K562 (cell line): Measurements from ENCODE around the gene KRT36. TPM values are rescaled to one million over a fixed set of nuclear protein-coding genes. Genes with fewer than 3 reads are reported as not detected.

ENCODE experiments used
- ATAC-seq: fragments of 200-7000 bp; cut with Tn5 transposase; 3 replicates; pipeline ENCODE4 v1.9.1; 2020; ENCODE audit warnings: moderate library complexity
- BruUV-seq: library from RNA; stranded (reverse); fragments of 400-500 nt; replicated peaks from 2 replicates; lab custom pipeline; 2021; lab: Mats Ljungman, UMichigan
- CTCF ChIA-PET: fragments of 300-600 bp; formaldehyde crosslinking; extraction: SDS; loops from one replicate; lab custom pipeline; 2021; ENCODE audit warnings: low intra/inter-chr PET ratio; lab: Yijun Ruan, JAX
- POLR2A ChIA-PET: fragments of 300-600, 350-650 bp; sonication (Branson Sonifier 250); formaldehyde crosslinking; extraction: SDS; loops from one replicate; lab custom pipeline; 2021; ENCODE audit warnings: antibody characterized with exemption, inconsistent platforms; lab: Yijun Ruan, JAX
- DNase-seq, 4 experiments: peaks; one replicate each; pipeline versions ENCODE4 v3.0.0 to v3.0.0-alpha.2; 2011 to 2018; ENCODE audit warnings: low spot score in 3 of 4, mixed read lengths in 3 of 4; ENCODE audit errors: extremely low read depth in 1 of 4
- FAIRE-seq: peaks from 2 replicates; lab custom pipeline; 2011; peaks lifted over from hg19 to GRCh38; lab: Jason Lieb, UNC
- H2AFZ ChIP-seq: 2 replicates; pipeline ENCODE4 v1.6.0; 2011; ENCODE audit warnings: low read depth, low read length, control low read depth, inconsistent platforms
- H3K27ac ChIP-seq: fragments of 200-600 bp; 3 replicates; pipeline ENCODE4 v1.8.0; 2011; ENCODE audit warnings: low read depth, mild to moderate bottlenecking, control low read depth, inconsistent platforms, low read length, moderate library complexity, mixed read lengths; ENCODE audit errors: extremely low read depth
- H3K27me3 ChIP-seq, 2 experiments: fragments of 300-600 bp in 1 of 2; 2 replicates in 1 of 2; 3 replicates in 1 of 2; pipeline versions ENCODE4 v1.6.0 to v1.8.0; 2011; ENCODE audit warnings: inconsistent platforms in 2 of 2, low read length in 2 of 2, mild to moderate bottlenecking in 1 of 2, mixed read lengths in 1 of 2, moderate library complexity in 1 of 2; ENCODE audit not compliant: control insufficient read depth in 2 of 2, insufficient read depth in 2 of 2
- H3K36me3 ChIP-seq: fragments of 300-600 bp; 3 replicates; pipeline ENCODE4 v1.8.0; 2011; ENCODE audit warnings: mild to moderate bottlenecking, low read length, inconsistent platforms; ENCODE audit not compliant: control insufficient read depth, insufficient read depth
- H3K4me1 ChIP-seq, 2 experiments: fragments of 200-600 bp in 1 of 2; replicated peaks in 1 of 2; 2 replicates in 1 of 2; 3 replicates in 1 of 2; pipeline versions ENCODE4 v1.5.1 to v1.8.0; 2011; ENCODE audit warnings: inconsistent platforms in 2 of 2, low read length in 2 of 2, mild to moderate bottlenecking in 1 of 2, mixed read lengths in 1 of 2, moderate library complexity in 1 of 2; ENCODE audit not compliant: control insufficient read depth in 2 of 2, insufficient read depth in 2 of 2
- H3K4me2 ChIP-seq: 2 replicates; pipeline ENCODE4 v1.6.1; 2011; ENCODE audit warnings: low read length, control low read depth, inconsistent platforms, mixed read lengths; ENCODE audit not compliant: insufficient read depth
- H3K4me3 ChIP-seq: fragments of 200-600 bp; sonication (generic), shearing (Covaris generic); 2 replicates; pipeline ENCODE4 v1.5.1; 2016; ENCODE audit warnings: control low read depth, inconsistent platforms
- H3K79me2 ChIP-seq: fragments of 200-600 bp; 3 replicates; pipeline ENCODE4 v1.8.0; 2011; ENCODE audit warnings: low read length, inconsistent platforms; ENCODE audit not compliant: control insufficient read depth, insufficient read depth
- H3K9ac ChIP-seq, 2 experiments: 2 replicates each; pipeline versions ENCODE4 v1.6.0 to v1.6.1; 2011; ENCODE audit warnings: low read depth in 2 of 2, low read length in 2 of 2, control low read depth in 1 of 2, inconsistent platforms in 1 of 2, mild to moderate bottlenecking in 1 of 2, mixed read lengths in 1 of 2; ENCODE audit not compliant: insufficient read depth in 1 of 2
- H3K9me1 ChIP-seq: one replicate; pipeline ENCODE4 v1.6.0; 2011; ENCODE audit warnings: inconsistent platforms, mild to moderate bottlenecking, low read length, moderate library complexity; ENCODE audit not compliant: control insufficient read depth, insufficient read depth
- H3K9me3 ChIP-seq: replicated peaks from 2 replicates; pipeline ENCODE4 v1.5.1; 2011; ENCODE audit warnings: low read depth, low read length, inconsistent platforms; ENCODE audit not compliant: control insufficient read depth, insufficient read depth
- H4K20me1 ChIP-seq: replicated peaks from 2 replicates; pipeline ENCODE4 v1.6.1; 2011; ENCODE audit warnings: low read length, inconsistent platforms, mixed read lengths; ENCODE audit not compliant: control insufficient read depth, insufficient read depth
- ARID3B ChIP-seq: fragments of 250-450 bp; sonication (Bioruptor Pico); IDR thresholded peaks from 2 replicates; pipeline ENCODE4 v1.4.0; 2020; ENCODE audit warnings: borderline replicate concordance
- ELF2 ChIP-seq: fragments of 250-450 bp; sonication (Bioruptor Pico); IDR thresholded peaks from 2 replicates; pipeline ENCODE4 v1.5.0; 2021; ENCODE audit warnings: mild to moderate bottlenecking
- HES1 ChIP-seq: fragments of 450-650 bp; IDR thresholded peaks from 2 replicates; pipeline ENCODE4 v1.6.1; 2016; ENCODE audit warnings: low read depth, mild to moderate bottlenecking, moderate library complexity
- POLR2H ChIP-seq: IDR thresholded peaks from 2 replicates; pipeline ENCODE4 v1.6.1; 2016; ENCODE audit warnings: missing genetic modification characterization, low read depth, mild to moderate bottlenecking, control low read depth, missing compliant biosample characterization, moderate library complexity
- SMARCA5 ChIP-seq: fragments of 450-650 bp; IDR thresholded peaks from 2 replicates; pipeline ENCODE4 v1.6.1; 2016
- SRSF1 ChIP-seq: fragments of 200-400 bp; formaldehyde crosslinking; IDR thresholded peaks from 2 replicates; pipeline ENCODE4 v1.6.1; 2017; ENCODE audit warnings: mild to moderate bottlenecking, low read depth, low read length, moderate library complexity
- ZSCAN32 ChIP-seq: fragments of 450-650 bp; formaldehyde crosslinking; IDR thresholded peaks from 2 replicates; pipeline ENCODE4 v1.4.0; 2020; ENCODE audit warnings: mild to moderate bottlenecking, moderate library complexity
- in situ Hi-C: fragments of 300-500 bp; cut with MboI; formaldehyde crosslinking; loops from 4 replicates; pipeline ENCODE4 v1.15.0; 2018; ENCODE audit warnings: inconsistent platforms, mixed read lengths
- intact Hi-C: fragments of 100-400 bp; cut with micrococcal nuclease; formaldehyde crosslinking; loops from 2 replicates; pipeline ENCODE4 v1.14.2; 2022
- polyA plus RNA-seq, 8 experiments: library from polyadenylated mRNA; depleted of rRNA in 4 of 8; stranded (reverse) in 5 of 8; unstranded in 3 of 8; fragments of >200 nt; fragmentation: Nextera tagmentation in 2 of 8; fragmentation: Illumina TruSeq in 1 of 8; extraction: Ambion mirVana in 2 of 8; extraction: Trizol in 1 of 8; gene quantifications; 2 replicates each; pipeline versions ENCODE4 v1.2.1 to v1.2.3, GENCODE V29; 2011 to 2014; ENCODE audit warnings: inconsistent platforms in 1 of 8, missing spikeins in 1 of 8
- total RNA-seq, 7 experiments: library from RNA; depleted of rRNA in 6 of 7; stranded (reverse); fragments of >200 nt in 6 of 7; fragmentation: Illumina TruSeq in 2 of 7; extraction: Trizol in 2 of 7; gene quantifications; 2 replicates each; pipeline versions ENCODE4 v1.2.1 to v1.2.3, GENCODE V29; 2011 to 2021; ENCODE audit warnings: low replicate concordance in 1 of 7

KRT36 gene
- total and polyA plus RNA-seq, 9 of the 15 experiments (the other 6 are each of a cell fraction or from before 2014, with no cell fraction given): 0.04 TPM; not detected in 8

GRCh38 chr17:41468346-41468745 is 21.4 kb downstream of the KRT36 start:
- ChIA-PET CTCF (no interaction called here), POLR2A (no interaction called here)
- FAIRE-seq (no peak), ATAC-seq (no peak), DNase-seq (no peak)
- BruUV-seq: no TSS peak
- intact Hi-C loops (no loop called here), in situ Hi-C loops (no loop called here)
- Histone ChIP-seq H3K36me3 (no peaks in the 10 kb centered on the region), H3K4me1 (no peaks in the 10 kb centered on the region), H3K9me3 (no peaks in the 10 kb centered on the region), H3K4me3 (no peak overlapping the region), H4K20me1 (no peaks in the 10 kb centered on the region), H3K27me3 (peaks cover 31 to 47% of the 10 kb centered on the region in 2 experiments), H2AFZ (no peak overlapping the region), H3K9me1 (no peaks in the 10 kb centered on the region), H3K27ac (no peak overlapping the region), H3K4me2 (no peak overlapping the region), H3K79me2 (no peaks in the 10 kb centered on the region), H3K9ac (no peak overlapping the region)
- TF ChIP-seq ELF2 (CRISPR knock-in tag) (no peak), HES1 (no peak), ARID3B (CRISPR knock-in tag) (no peak), SRSF1 (no peak), POLR2H (tag) (no peak), ZSCAN32 (CRISPR knock-in tag) (no peak), SMARCA5 (no peak)
